ENCODE results near the gene ADSS1. TPM values are rescaled to one million over a fixed set of nuclear protein-coding genes. Genes with fewer than 3 reads are reported as not detected.

ADSS1 gene
- total RNA-seq, 1 experiment from 2014 or later = 4.2 TPM

GRCh38 chr14:104779776-104780512, 55.9 kb downstream of the ADSS1 start:
- in situ Hi-C loops (cut with HindIII; ENCODE audit: low pct_unique_long_range_greater_than_20kb, low sequenced_read_pairs) = no loop called here
- DNase-seq (ENCODE audit: low read depth, low spot score) = no peak

GRCh38 chr14:104780513-104781030, 56.5 kb downstream of the ADSS1 start:
- DNase-seq (ENCODE audit: low read depth, low spot score) = no peak
- in situ Hi-C loops (cut with HindIII; ENCODE audit: low pct_unique_long_range_greater_than_20kb, low sequenced_read_pairs) = no loop called here

- DNase-seq (ENCODE audit: low read depth, low spot score) = no peak
- in situ Hi-C loops (cut with HindIII; ENCODE audit: low pct_unique_long_range_greater_than_20kb, low sequenced_read_pairs) = no loop called here
Observed at GRCh38 chr14:104781271-104782077, 57.4 kb downstream of the ADSS1 start.

- DNase-seq (ENCODE audit: low read depth, low spot score) = no peak
- in situ Hi-C loops (cut with HindIII; ENCODE audit: low pct_unique_long_range_greater_than_20kb, low sequenced_read_pairs) = no loop called here
Observed at GRCh38 chr14:104782086-104782807, 58.2 kb downstream of the ADSS1 start.

- no peak for DNase-seq (ENCODE audit: low read depth, low spot score)
- in situ Hi-C loops (cut with HindIII; ENCODE audit: low pct_unique_long_range_greater_than_20kb, low sequenced_read_pairs) = no loop called here
Observed at GRCh38 chr14:104782808-104783139, 58.7 kb downstream of the ADSS1 start.

GRCh38 chr14:104783484-104784217, 59.6 kb downstream of the ADSS1 start:
- in situ Hi-C loops (cut with HindIII; ENCODE audit: low pct_unique_long_range_greater_than_20kb, low sequenced_read_pairs) = no loop called here

GRCh38 chr14:104784218-104784568, 60.2 kb downstream of the ADSS1 start:
- DNase-seq (ENCODE audit: low read depth, low spot score) = no peak
- in situ Hi-C loops (cut with HindIII; ENCODE audit: low pct_unique_long_range_greater_than_20kb, low sequenced_read_pairs) = no loop called here

More at GRCh38 chr14:104783484-104784217, 59.6 kb downstream of the ADSS1 start:
- DNase-seq (ENCODE audit: low read depth, low spot score) = no peak

GRCh38 chr14:104784846-104785707, 61.0 kb downstream of the ADSS1 start:
- DNase-seq (ENCODE audit: low read depth, low spot score) = no peak
- in situ Hi-C loops (cut with HindIII; ENCODE audit: low pct_unique_long_range_greater_than_20kb, low sequenced_read_pairs) = no loop called here

- in situ Hi-C loops (cut with HindIII; ENCODE audit: low pct_unique_long_range_greater_than_20kb, low sequenced_read_pairs) = no loop called here
- DNase-seq (ENCODE audit: low read depth, low spot score) = no peak
Observed at GRCh38 chr14:104785708-104786080, 61.7 kb downstream of the ADSS1 start.

- in situ Hi-C loops (cut with HindIII; ENCODE audit: low pct_unique_long_range_greater_than_20kb, low sequenced_read_pairs) = no loop called here
- DNase-seq (ENCODE audit: low read depth, low spot score) = no peak
Observed at GRCh38 chr14:104786091-104786586, 62.1 kb downstream of the ADSS1 start.

- in situ Hi-C loops (cut with HindIII; ENCODE audit: low pct_unique_long_range_greater_than_20kb, low sequenced_read_pairs) = no loop called here
- no peak for DNase-seq (ENCODE audit: low read depth, low spot score)
Observed at GRCh38 chr14:104786726-104787675, 63.0 kb downstream of the ADSS1 start.

GRCh38 chr14:104787736-104788135, 63.7 kb downstream of the ADSS1 start:
- no peak for DNase-seq (ENCODE audit: low read depth, low spot score)
- in situ Hi-C loops (cut with HindIII; ENCODE audit: low pct_unique_long_range_greater_than_20kb, low sequenced_read_pairs) = no loop called here

- DNase-seq (ENCODE audit: low read depth, low spot score) = no peak
- in situ Hi-C loops (cut with HindIII; ENCODE audit: low pct_unique_long_range_greater_than_20kb, low sequenced_read_pairs) = no loop called here
Observed at GRCh38 chr14:104788161-104788818, 64.3 kb downstream of the ADSS1 start.

GRCh38 chr14:104788873-104789663, 65.0 kb downstream of the ADSS1 start:
- in situ Hi-C loops (cut with HindIII; ENCODE audit: low pct_unique_long_range_greater_than_20kb, low sequenced_read_pairs) = no loop called here
- no peak for DNase-seq (ENCODE audit: low read depth, low spot score)

Data from SK-MEL-5 (cell line).